ENCODE data around the gene SLC3A2. TPM values are rescaled to one million over a fixed set of nuclear protein-coding genes. Genes with fewer than 3 reads are reported as not detected.

SLC3A2 gene
- total RNA-seq, 1 experiment from 2014 or later = 334 TPM

DNA sequence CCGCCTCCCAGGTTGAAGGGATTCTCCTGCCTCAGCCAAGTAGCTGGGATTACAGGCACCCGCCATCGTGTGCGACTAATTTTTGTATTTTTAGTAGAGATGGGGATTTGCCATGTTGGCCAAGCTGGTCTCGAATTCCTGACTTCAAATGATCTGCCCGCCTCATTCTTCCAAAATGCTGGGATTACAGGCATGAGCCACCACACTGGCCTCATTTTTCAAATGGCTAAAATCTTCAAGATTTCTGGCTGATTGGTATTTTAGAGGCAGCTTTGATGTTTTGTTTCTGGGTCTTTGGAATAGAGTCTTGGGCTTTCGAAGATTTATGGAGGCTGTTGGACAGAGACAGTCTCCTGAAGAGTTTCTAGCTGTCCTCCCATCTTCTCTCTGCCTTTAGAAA lies 5.8 kb upstream of the SLC3A2 start:
- ATAC-seq (no peak), DNase-seq (ENCODE audit: low spot score) (no peak)
- CTCF ChIA-PET = interaction anchor here (0.9 to 1.1 kb wide), 2 partner anchors 9 to 88 kb away, joined by 3 read pairs; no protein-coding TSS in a partner anchor
- no peak for TF ChIP-seq ATF1 (CRISPR knock-in tag; IDR thresholded peaks at IDR 0.05)
- no peak for TF ChIP-seq TEAD1 (CRISPR knock-in tag; IDR thresholded peaks at IDR 0.05)
- TF ChIP-seq SOX15 (CRISPR knock-in tag; IDR thresholded peaks at IDR 0.05) = no peak
- TF ChIP-seq, protein P1, sequence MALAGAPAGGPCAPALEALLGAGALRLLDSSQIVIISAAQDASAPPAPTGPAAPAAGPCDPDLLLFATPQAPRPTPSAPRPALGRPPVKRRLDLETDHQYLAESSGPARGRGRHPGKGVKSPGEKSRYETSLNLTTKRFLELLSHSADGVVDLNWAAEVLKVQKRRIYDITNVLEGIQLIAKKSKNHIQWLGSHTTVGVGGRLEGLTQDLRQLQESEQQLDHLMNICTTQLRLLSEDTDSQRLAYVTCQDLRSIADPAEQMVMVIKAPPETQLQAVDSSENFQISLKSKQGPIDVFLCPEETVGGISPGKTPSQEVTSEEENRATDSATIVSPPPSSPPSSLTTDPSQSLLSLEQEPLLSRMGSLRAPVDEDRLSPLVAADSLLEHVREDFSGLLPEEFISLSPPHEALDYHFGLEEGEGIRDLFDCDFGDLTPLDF (CRISPR knock-in tag; IDR thresholded peaks at IDR 0.05) = no peak
- no peak for TF ChIP-seq ZNF423 (CRISPR knock-in tag; IDR thresholded peaks at IDR 0.05)
- TF ChIP-seq SMAD4 (CRISPR knock-in tag; IDR thresholded peaks at IDR 0.05) = no peak
- TF ChIP-seq IRF2 (CRISPR knock-in tag; IDR thresholded peaks at IDR 0.05; ENCODE audit: borderline replicate concordance, low read depth) = no peak
- TF ChIP-seq, protein P2, sequence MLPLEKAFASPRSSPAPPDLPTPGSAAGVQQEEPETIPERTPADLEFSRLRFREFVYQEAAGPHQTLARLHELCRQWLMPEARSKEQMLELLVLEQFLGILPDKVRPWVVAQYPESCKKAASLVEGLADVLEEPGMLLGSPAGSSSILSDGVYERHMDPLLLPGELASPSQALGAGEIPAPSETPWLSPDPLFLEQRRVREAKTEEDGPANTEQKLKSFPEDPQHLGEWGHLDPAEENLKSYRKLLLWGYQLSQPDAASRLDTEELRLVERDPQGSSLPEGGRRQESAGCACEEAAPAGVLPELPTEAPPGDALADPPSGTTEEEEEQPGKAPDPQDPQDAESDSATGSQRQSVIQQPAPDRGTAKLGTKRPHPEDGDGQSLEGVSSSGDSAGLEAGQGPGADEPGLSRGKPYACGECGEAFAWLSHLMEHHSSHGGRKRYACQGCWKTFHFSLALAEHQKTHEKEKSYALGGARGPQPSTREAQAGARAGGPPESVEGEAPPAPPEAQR (CRISPR knock-in tag; IDR thresholded peaks at IDR 0.05) = no peak
- POLR2A ChIA-PET = interaction anchor here (0.6 to 1.1 kb wide), 2 partner anchors 18 to 867 kb away, joined by 3 read pairs; no protein-coding TSS in a partner anchor
- no peaks in the 10 kb centered on the region for H3K9me3 Mint-ChIP-seq
- no peak overlapping the region for H3K4me3 Mint-ChIP-seq
- peaks cover 15% of the 10 kb centered on the region for H3K4me1 Mint-ChIP-seq
- H3K36me3 Mint-ChIP-seq = peaks cover 40% of the 10 kb centered on the region
- H3K27ac Mint-ChIP-seq = peak overlapping the region; percentile 32; the same call in 1 of the 2 replicates
- H3K27me3 Mint-ChIP-seq (ENCODE audit: low read depth) = no peaks in the 10 kb centered on the region

DNA sequence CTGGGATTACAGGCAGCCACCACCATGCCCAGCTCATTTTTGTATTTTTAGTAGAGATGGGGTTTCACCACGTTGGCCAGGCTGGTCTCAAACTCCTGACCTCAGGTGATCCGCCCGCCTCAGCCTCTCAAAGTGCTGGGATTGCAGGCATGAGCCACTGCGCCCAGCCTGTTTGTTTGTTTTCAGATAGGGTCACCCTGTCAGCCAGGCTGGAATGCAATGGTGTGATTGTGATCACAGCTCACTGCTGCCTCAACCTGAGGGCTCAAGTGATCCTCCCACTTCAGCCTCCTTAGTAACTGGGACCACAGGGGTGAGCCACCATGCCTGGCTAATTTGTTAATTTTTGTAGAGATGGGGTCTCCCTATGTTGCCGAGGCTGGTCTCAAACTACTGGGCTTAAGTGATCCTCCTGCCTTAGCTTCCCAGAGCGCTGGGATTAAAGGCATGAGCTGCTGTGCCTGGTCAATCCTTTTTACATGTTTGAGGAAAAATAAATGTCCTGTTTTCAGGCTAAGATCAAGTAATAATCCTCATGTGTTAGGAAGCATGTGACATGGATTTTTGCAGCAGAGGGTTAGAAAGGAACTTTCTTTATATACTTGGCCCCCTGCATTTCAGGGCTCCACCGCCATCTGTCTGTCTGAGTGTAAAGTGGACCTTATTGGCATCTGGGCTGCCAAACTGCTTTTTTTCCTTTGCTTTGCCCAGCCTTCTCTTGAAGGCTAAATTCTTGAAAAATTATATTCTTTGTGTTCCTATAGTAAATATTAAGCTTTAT lies 4.8 kb upstream of the SLC3A2 start:
- ATAC-seq (no peak), DNase-seq (ENCODE audit: low spot score) (no peak)
- Mint-ChIP-seq H3K36me3 (peaks cover 42% of the 10 kb centered on the region), H3K27ac (peak overlapping the region; percentile 70), H3K27me3 (ENCODE audit: low read depth) (peaks cover 2% of the 10 kb centered on the region; the same call in 1 of the 2 replicates), H3K4me3 (no peak overlapping the region), H3K4me1 (peaks cover 22% of the 10 kb centered on the region), H3K9me3 (no peaks in the 10 kb centered on the region)
- POLR2A ChIA-PET = interaction anchor here (1.1 kb wide), 1 partner anchor 19 kb away, joined by 3 read pairs; no protein-coding TSS in a partner anchor
- TF ChIP-seq, protein P1 (CRISPR knock-in tag; IDR thresholded peaks at IDR 0.05) = no peak
- no peak for TF ChIP-seq NR3C1 (CRISPR knock-in tag; conservative IDR thresholded peaks at IDR 0.05; ENCODE audit: low read depth)
- TF ChIP-seq JAZF1 (CRISPR knock-in tag; IDR thresholded peaks at IDR 0.05) = no peak
- TF ChIP-seq PRRX2 (CRISPR knock-in tag; IDR thresholded peaks at IDR 0.05) = no peak
- no peak for TF ChIP-seq SOX15 (CRISPR knock-in tag; IDR thresholded peaks at IDR 0.05)
- no peak for TF ChIP-seq SMAD4 (CRISPR knock-in tag; IDR thresholded peaks at IDR 0.05)
- TF ChIP-seq FOXP1 (CRISPR knock-in tag; IDR thresholded peaks at IDR 0.05; ENCODE audit: borderline replicate concordance) = no peak
- TF ChIP-seq, protein P3, sequence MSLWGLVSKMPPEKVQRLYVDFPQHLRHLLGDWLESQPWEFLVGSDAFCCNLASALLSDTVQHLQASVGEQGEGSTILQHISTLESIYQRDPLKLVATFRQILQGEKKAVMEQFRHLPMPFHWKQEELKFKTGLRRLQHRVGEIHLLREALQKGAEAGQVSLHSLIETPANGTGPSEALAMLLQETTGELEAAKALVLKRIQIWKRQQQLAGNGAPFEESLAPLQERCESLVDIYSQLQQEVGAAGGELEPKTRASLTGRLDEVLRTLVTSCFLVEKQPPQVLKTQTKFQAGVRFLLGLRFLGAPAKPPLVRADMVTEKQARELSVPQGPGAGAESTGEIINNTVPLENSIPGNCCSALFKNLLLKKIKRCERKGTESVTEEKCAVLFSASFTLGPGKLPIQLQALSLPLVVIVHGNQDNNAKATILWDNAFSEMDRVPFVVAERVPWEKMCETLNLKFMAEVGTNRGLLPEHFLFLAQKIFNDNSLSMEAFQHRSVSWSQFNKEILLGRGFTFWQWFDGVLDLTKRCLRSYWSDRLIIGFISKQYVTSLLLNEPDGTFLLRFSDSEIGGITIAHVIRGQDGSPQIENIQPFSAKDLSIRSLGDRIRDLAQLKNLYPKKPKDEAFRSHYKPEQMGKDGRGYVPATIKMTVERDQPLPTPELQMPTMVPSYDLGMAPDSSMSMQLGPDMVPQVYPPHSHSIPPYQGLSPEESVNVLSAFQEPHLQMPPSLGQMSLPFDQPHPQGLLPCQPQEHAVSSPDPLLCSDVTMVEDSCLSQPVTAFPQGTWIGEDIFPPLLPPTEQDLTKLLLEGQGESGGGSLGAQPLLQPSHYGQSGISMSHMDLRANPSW (CRISPR knock-in tag; conservative IDR thresholded peaks at IDR 0.05; ENCODE audit: low read depth) = no peak
- TF ChIP-seq ZNF671 (CRISPR knock-in tag; IDR thresholded peaks at IDR 0.05) = no peak
- TF ChIP-seq ZNF263 (CRISPR knock-in tag; IDR thresholded peaks at IDR 0.05; ENCODE audit: low read depth) = no peak
- TF ChIP-seq, protein P4, sequence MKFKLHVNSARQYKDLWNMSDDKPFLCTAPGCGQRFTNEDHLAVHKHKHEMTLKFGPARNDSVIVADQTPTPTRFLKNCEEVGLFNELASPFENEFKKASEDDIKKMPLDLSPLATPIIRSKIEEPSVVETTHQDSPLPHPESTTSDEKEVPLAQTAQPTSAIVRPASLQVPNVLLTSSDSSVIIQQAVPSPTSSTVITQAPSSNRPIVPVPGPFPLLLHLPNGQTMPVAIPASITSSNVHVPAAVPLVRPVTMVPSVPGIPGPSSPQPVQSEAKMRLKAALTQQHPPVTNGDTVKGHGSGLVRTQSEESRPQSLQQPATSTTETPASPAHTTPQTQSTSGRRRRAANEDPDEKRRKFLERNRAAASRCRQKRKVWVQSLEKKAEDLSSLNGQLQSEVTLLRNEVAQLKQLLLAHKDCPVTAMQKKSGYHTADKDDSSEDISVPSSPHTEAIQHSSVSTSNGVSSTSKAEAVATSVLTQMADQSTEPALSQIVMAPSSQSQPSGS (CRISPR knock-in tag; IDR thresholded peaks at IDR 0.05; ENCODE audit: borderline replicate concordance, low read depth) = no peak
- no peak for TF ChIP-seq ELF4 (CRISPR knock-in tag; IDR thresholded peaks at IDR 0.05; ENCODE audit: low read depth)
- TF ChIP-seq, protein P5, sequence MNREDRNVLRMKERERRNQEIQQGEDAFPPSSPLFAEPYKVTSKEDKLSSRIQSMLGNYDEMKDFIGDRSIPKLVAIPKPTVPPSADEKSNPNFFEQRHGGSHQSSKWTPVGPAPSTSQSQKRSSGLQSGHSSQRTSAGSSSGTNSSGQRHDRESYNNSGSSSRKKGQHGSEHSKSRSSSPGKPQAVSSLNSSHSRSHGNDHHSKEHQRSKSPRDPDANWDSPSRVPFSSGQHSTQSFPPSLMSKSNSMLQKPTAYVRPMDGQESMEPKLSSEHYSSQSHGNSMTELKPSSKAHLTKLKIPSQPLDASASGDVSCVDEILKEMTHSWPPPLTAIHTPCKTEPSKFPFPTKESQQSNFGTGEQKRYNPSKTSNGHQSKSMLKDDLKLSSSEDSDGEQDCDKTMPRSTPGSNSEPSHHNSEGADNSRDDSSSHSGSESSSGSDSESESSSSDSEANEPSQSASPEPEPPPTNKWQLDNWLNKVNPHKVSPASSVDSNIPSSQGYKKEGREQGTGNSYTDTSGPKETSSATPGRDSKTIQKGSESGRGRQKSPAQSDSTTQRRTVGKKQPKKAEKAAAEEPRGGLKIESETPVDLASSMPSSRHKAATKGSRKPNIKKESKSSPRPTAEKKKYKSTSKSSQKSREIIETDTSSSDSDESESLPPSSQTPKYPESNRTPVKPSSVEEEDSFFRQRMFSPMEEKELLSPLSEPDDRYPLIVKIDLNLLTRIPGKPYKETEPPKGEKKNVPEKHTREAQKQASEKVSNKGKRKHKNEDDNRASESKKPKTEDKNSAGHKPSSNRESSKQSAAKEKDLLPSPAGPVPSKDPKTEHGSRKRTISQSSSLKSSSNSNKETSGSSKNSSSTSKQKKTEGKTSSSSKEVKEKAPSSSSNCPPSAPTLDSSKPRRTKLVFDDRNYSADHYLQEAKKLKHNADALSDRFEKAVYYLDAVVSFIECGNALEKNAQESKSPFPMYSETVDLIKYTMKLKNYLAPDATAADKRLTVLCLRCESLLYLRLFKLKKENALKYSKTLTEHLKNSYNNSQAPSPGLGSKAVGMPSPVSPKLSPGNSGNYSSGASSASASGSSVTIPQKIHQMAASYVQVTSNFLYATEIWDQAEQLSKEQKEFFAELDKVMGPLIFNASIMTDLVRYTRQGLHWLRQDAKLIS (CRISPR knock-in tag; IDR thresholded peaks at IDR 0.05; ENCODE audit: borderline replicate concordance) = no peak
- CTCF ChIA-PET = no interaction called here
